Measurements from ENCODE around the gene KAZN.

Gene KAZN

DNA sequence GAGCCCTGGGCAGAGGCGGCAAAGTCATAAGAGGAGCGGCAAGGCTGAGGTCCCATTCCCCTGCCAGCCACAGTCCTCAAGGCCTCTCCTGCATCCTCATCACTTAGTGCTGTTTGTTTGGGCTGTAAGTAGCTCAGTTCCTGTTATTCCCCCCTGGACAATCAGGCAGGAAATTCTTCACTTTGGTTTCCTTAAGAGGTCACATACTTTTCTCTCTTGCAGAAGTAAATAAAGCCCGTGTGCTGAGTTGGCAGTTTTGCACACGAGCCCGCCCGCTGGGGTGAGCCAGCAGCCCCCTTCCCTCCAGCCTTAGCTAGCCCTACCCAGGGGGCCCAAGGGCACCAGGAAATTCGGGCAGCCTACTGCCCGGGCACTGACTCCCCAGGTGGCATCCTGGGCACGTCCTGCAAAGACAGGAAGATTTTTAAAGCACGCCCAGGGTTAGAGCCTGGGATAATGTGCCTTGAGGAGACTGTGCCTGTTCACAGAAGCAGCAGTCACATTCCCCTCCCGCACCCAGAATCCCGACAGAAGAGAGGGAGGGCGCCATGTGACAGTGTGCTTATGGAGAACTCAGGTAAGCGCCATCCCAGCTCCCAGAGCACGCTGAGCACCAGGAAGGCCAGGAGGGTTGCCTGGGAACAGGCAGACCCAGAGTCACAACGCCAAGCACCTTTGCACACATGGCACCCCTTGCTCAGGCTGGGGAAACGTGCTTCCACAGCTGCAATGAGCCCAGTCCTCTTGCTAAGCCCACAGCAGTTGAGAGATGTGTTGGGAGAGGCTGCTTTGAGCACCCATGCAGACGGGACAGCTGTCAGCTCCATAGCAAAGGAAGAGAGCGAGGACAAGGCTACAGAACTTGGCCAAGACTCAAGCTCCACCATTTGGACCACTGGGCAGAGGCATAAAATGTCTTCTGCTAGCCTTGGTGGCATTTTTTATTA, 410.6 kb downstream of the KAZN start:
- no peak for DNase-seq (ENCODE audit: low read depth)

DNA sequence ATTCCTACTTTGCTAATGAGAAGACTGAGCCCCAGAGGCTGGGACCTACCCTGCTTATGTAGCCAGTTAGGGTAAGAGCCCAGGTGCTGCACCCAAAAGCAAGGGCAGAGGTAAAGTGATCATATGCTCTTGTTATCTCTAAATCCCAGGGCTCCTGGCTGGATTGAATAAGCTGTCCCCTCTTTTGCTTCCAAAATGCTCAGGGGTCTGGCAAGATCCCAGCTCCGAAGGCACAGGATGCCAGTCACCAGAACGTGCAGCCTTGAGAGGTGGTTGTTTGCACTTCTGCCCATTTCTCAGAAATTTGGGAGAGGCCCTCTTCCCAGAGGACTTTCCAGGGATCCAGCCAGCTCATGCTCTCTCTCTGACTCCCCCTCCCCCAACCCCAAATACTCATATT, 412.7 kb downstream of the KAZN start:
- DNase-seq (ENCODE audit: low read depth): no peak

DNA sequence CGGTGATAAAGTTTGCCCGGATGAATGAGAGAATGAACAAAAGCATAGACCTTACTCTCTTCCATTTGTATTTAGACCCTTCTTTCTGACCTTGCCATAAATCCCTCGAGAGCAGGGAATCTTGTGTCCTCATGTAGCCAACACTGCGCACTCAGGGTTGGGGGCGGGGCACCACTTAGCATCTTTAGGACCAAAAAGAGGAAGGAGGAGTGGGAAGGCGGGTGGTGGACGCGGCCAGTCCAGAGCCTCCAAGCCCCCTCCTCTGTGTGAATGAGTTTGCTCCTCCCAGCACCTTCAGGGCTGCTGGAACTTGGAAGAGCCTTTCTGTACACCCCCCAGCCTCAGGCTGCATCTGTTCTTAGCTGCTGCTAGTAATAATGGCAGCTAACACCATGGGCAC, 413.2 kb downstream of the KAZN start:
- DNase-seq (ENCODE audit: low read depth): no peak

DNA sequence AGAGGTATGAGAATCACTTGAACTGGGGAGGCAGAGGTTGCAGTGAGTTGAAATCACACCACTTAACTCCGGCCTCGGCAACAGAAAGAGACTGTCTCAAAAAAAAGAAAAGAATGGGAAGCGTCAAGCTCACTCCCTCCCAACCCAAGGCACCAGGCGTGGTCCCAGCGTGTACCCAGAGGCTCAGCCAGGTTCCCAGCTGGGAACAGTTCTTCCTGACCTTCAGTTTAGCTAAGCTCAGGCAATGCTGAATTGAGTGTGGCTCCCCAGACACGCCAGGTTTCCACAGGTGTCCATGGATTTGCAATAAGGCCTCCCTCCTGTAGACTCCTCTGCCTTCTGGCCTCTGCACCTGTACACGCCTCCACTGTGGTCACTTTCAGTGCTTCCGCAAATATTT, 414.3 kb downstream of the KAZN start:
- no peak for DNase-seq (ENCODE audit: low read depth)

DNA sequence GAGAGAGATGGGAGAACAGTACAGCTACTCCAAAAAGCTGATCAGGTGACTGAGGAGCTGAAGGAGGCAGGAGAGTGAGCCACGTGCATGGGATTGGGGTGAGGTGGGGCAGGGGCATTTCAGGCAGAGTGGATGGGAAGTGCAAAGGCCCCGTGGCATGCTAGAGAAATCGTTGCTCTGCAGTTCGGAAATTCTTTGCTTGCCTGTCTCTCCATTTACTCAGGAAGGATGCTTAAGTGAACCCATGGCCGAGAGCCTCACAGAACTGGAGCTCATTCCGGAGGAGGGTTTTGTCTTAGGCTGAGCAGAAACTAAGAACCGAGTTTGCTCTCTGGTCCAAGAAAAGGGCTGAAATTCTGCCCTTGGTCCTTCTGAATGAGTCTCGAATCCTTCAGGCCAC, 415.3 kb downstream of the KAZN start:
- no peak for DNase-seq (ENCODE audit: low read depth)

DNA sequence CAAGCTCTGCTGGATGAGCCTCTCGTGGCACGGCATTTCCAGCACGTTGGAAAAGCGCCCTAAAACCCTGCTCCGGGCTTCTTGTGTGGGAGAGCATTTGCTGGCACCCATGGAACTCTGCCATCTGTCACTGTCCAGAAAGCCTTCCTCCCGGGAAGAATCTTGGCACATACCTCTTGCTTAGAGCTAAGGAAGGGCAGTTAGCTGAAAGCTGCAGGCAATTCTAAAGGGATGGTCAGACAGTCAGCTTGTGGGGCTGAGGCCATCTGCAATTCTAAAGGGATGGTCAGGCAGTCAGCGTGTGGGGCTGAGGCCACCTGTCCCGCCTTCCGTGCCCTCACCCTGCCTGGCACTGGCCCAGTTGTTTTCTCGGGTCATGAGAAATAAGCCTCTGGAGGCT, 416.0 kb downstream of the KAZN start:
- no peak for DNase-seq (ENCODE audit: low read depth)

DNA sequence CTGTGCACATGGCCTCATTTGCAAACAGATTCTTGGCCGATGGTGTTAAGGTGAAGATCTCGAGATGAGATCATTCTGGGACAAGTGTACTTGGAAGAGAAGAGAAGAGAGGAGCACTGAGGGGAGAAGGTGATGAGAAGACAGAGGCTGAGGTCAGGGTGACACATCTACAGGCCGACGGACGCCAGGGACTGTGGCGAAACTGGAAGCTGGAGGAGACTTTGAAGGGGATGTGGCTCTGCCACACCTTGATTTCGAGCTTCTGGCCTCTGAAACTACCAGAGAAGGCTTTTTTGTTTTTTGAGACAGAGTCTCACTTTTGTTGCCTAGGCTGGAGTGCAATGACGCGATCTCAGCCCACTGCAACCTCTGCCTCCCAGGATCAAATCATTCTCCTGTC, 417.5 kb downstream of the KAZN start:
- no peak for DNase-seq (ENCODE audit: low read depth)

DNA sequence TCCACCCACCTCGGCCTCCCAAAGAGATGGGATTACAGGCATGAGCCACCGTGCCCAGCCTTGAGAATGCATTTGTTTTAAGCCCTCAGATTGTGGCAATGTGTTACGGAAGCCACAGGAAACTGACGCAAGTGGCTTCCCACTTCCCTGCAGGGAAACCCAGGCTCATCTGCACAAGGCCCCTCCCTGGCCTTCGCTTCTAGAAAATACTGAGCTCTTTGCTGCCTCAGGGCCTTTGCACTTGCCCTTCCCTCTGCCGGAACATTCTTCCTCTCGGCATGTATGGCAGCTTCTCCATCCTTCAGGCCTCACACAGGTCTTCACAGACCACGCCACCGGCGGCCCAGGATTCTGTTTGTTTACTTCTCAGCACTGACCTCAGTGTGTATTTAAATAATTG, 418.0 kb downstream of the KAZN start:
- DNase-seq (ENCODE audit: low read depth): no peak

DNA sequence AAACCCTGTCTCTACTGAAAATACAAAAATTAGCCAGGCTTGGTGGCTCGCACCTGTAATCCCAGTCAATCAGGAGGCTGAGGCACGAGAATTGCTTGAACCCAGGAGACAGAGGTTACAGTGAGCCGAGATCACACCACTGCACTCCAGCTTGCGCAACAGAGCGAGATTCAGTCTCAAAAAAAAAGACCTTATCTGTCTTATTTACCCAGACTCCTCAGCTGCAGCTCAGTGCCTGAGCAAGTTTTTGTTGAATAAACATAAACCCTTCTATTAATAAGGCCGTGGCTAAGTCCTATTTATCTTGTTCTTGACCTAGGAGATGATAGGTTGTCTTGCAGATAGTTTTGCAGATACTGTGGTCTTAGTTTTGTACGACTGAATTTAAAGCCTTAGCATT, 418.6 kb downstream of the KAZN start:
- DNase-seq (ENCODE audit: low read depth): no peak

DNA sequence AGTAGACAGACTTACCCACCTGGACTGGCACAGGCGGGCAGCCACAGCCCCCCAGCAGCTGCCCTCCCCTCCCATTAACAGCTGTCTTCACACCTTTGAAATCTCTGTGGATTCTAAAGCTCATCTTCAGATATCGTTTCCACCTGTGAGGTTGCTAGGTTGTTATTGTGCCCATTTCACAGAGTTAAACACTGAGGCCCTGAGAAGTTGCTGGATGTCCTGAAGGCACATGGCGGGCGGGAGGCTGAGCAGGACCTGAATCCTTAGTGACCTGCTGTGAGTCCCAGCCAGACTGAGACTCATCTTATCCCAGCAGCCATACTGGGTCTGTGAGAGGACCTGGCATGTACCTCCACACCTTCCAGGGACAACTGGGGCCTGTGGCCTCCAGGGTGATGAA, 420.3 kb downstream of the KAZN start:
- DNase-seq (ENCODE audit: low read depth): no peak

DNA sequence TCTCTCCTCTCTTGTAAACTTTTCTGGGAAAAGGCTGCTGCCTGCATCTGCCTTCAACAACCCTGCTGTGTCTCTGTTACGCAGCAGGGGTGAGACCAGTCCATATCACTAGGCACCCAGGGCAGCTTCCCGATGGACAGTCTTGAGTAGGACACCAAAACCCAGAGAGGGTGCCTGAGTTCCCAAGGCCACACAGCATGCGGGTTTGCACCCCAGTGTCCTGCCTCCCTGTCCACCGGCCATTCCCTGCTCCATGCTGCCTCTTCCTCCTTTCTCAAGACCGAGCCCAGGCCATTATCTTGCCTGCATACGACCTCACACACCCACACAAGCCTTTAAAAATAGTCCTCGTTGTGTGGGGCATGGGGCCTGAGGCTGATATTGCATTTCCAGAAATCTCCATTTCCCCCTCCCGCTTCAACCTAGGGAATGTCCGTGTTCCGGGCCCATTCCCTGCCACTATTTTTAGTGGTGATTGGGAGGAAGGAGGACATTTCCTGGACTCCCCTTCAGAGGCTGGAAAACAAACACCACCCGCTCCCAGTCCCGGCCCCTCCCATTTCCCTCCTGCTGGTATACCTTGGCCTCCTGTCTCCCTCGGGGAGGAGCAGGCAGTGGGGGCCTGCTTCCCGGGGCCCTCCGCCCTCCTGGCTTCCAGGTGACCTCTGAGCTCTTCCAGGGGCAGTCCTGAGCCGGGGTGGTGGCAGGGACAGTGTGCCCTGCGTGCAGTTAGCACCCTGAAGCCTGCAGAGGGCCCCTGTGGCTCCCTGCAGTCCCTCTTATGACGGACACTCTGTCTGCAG, 422.7 kb downstream of the KAZN start:
- no peak for DNase-seq (ENCODE audit: low read depth)

DNA sequence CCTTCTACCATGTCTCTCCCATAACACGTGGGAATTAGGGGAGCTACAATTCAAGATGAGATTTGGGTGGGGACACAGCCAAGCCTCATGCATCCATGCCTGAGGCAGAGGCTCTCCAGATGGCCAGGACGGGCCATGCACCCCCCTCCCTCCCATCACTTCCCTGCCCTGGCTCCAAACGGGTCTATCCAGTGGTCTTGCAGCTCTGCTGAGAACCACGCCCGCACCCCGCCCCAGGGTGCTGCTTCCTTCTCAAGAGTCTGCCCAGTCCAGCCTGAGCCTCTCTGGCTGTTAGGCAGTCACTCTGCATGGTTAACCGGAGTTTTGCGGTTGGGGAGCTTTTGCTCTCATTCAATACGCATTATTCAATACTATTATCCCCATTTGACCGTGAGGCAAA, 423.6 kb downstream of the KAZN start:
- no peak for DNase-seq (ENCODE audit: low read depth)

DNA sequence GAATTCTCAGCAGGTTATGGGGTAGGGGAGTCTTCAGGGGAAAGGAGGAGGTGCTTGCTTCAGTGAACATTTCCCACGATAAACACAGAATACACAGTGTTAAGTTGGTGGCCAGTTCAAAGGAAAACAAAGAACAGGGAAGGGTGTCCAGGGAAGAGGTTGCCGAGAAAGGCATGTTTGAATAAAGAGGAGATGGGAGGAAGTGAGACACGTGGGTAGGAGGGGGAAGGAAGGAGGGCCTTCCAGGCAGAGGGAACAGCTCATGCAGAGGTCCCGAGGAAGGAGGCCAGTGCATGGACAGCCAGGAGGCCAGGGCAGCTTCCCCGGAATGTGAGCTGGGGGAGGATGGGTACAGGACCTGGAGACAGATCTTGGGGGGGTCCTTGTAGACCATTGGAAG, 424.7 kb downstream of the KAZN start:
- no peak for DNase-seq (ENCODE audit: low read depth)

DNA sequence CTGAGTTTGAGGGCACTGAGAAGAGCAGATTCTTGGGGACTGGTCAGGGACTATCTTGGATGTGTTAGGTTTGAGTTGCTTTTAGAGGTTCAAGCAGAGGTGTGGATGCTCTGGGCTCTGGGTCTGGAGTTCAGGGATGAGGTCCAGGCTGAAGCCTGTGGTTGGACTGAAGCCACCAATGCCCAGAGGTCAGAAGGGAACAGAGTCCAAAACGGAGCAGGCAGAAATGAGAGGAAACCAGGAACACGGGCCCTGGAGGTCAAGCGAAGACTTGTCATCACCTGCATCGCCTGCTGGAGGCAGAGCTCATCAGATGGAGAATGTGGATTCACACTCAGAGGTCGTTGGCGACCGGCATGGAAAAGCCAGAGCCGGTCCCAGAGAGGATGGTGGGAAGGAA, 425.5 kb downstream of the KAZN start:
- DNase-seq (ENCODE audit: low read depth): no peak

DNA sequence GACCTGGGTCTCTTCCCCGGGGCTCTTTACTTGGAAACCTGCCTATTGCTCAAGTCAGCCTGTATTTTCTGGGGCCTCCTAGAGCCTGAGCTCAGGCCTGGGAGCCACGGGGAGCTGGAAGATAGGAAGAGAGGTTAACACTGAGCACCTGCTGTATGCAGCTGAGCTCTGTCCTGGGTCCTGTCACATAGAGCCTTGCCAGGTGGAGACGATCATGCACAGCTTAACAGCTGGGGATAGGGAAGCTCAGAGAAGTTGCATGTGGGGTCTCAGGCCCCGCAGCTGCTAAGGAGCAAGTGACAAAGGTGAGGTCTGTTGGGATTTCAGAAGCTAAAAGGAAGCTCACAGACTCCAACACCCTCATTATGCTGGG, 427.6 kb downstream of the KAZN start:
- DNase-seq (ENCODE audit: low read depth): no peak

DNA sequence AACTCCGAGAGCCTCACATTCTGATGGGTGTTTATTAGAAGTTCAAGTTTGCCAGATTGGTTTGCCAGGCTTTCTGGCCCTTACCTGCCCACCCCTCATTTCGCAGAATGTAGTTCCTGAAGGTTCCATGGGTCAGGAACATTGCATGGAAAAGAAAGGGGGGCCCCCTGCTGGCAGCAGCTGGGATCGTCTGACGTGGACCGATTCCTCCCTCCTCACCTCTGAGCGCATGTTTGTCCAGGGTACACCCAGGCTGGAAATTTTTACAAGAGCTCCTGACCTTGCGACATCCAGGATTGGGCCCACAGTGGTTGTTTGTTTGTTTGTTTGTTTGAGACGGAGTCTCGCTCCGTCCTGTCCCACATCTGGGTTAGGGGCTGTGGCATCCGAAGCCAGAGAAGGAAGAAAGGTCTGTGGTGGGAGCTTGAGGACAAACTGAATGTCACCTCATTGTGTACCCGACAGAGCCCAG, 429.1 kb downstream of the KAZN start:
- DNase-seq (ENCODE audit: low read depth): peak; percentile 39

DNA sequence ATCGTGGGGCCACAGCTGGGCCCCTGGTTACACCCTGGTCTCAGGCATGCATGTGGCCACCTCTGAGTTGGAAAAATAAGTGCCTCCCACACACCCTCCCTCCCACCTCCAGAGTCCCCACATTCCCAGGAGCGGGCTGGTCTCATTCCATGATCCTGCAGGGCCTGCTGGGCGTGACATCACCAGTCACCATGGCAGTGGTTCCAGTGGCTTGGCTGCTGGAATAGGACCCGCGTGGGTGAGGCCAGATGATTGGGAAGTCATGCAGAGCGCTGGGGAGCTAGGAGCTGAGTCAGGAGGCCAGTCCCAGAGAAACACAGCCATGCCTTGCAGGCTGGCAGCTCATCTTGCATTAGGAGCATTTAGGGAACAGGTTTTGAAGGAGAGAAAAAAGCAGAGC, 429.6 kb downstream of the KAZN start:
- DNase-seq (ENCODE audit: low read depth): peak; percentile 80

DNA sequence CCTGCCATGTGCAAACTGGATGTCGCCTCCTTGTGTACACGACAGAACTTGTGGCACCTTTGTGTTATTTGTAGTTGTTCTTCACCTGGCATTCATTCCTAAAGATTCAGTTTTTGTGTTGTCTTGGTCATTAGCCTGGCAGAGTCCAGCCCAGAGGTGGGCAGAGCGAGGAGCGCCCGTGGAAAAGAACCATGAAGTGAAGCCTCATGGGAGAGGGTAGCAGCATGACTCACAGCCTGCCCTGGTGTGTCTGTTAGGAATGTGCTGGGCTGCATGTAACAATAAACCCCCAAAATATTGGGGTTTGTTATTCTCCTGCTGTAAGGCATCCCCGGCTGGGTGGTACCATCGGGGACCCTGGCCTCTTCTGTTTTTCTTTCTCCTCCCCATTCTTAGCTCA, 430.1 kb downstream of the KAZN start:
- no peak for DNase-seq (ENCODE audit: low read depth)

DNA sequence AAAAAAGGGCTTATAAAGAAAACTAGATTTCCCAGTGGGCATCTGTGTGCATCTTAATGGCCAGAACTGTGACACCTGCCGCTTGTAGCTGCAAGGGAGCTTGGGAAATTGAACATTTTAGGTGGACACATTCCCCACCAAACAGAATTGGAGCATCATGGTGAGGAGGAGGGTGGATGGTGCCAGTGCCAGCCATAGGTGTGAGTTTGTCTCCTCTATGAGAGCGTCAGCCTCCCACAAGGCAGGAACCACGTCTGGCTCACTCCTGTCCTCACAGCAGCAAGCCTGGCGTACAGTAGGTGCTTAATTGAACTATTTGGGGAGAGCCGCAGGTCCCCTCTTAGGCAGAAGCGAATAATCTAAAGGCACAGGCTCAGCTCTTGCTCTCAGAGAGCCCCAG, 430.6 kb downstream of the KAZN start:
- DNase-seq (ENCODE audit: low read depth): no peak

DNA sequence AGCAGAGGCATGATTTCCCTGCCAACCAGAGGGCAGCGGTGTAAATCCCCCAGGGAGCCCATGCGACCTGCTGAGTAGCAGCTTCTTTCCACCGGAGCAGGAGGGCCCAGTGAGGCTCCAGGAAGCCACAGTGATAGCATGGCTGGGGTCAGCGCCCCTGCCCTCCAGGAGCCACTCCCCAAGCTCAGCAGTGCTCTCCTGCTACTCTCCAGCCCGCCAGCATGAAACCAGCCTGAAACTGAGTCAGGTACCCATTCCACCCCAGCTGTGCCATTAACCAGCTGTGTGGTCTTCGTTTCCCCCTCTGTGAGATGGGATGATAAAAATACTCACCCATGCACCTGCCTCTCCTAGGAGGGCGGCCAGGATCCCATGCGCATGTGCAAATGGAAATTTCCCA, 431.3 kb downstream of the KAZN start:
- no peak for DNase-seq (ENCODE audit: low read depth)

DNA sequence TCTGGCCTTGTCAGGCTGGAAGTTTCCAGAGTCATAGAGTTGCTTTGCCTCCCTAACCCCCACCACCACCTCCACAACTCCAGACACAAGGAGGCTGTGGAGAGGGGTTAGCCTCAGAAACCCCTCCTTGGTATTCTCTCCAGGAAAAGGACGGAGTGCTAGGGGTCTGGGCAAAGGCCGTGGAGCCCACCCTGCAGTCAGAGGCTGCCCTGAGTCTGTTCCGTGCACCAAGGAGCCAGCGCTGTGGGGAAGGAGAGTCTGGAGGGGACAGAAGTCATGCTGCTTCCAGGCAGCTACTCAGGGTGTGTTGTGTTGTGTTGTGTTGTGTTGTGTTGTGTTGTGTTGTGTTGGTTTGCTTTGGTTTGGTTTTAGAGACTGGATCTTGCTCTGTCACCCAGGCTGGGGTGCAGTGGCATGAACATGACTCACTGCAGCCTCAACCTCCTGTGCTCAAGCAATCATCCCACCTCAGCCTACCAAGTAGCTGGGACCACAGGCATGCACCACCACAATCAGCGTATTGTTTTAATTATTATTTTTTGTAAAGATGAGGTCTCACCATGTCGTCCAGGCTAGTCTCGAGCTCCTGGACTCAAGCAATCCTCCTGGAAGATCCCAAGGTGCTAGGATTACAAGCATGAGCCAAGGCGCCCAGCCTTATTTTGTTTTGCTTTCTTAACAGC, 432.9 kb downstream of the KAZN start:
- no peak for DNase-seq (ENCODE audit: low read depth)

DNA sequence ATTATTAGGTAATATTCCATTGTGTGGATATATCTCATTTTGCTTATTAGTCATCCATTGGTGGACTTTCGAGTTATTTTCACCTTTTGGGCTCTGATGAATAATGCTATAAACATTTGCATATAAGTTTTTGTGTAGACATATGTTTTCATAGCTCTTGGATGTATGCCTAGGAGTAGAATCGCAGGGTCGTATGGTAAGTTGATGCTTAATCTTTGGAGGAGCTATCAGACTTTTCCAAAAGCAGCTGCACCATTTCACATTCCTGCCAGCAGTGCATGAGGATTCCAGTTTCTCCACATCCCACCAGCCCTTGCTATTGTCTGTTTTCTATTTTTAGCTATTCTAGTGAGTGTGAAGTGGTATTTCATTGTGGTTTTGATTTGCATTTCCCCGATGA, 434.8 kb downstream of the KAZN start:
- no peak for DNase-seq (ENCODE audit: low read depth)

DNA sequence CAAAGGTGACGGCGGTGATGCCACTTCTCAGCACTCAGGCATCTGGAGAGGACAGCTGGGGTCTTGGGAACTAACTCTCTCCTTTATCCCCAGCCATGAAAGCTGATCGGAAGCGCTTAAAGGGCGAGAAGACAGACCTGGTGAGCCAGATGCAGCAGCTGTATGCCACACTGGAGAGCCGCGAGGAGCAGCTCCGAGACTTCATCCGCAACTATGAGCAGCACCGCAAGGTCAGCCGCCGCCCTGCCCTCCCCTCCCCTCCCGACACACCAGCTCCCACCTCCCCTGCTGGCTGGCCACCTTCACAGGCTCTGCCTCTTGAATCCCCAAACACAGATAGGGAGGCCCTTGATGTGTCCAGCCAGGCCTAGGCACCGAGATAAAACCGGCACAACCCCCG, 436.2 kb downstream of the KAZN start:
- DNase-seq (ENCODE audit: low read depth): no peak

All from fibroblast of gingiva (primary cell).